Mesenchymal stem cell (in vitro differentiated cells and primary cell): ENCODE measurements around the gene IL10.

Source experiments
- DNase-seq: peaks from one replicate; pipeline ENCODE4 v3.0.0-alpha.2; 2013
- H2AFZ ChIP-seq: one replicate; pipeline ENCODE4 v1.6.1; 2013; ENCODE audit warnings: low read depth, mild to moderate bottlenecking, control low read depth, inconsistent platforms, low read length, moderate library complexity
- H2AK5ac ChIP-seq: 2 replicates; pipeline ENCODE4 v1.6.1; 2013; ENCODE audit warnings: low read length, moderate library complexity, mild to moderate bottlenecking, inconsistent platforms; ENCODE audit not compliant: severe bottlenecking
- H2BK120ac ChIP-seq: one replicate; pipeline ENCODE4 v1.6.1; 2013; ENCODE audit warnings: low read depth, mild to moderate bottlenecking, inconsistent platforms, low read length, moderate library complexity
- H2BK12ac ChIP-seq, 2 experiments: one replicate each; pipeline ENCODE4 v1.6.1; 2013; ENCODE audit warnings: inconsistent platforms in 2 of 2, low read length in 2 of 2, mild to moderate bottlenecking in 2 of 2, moderate library complexity in 2 of 2, control low read depth in 1 of 2
- H2BK15ac ChIP-seq: one replicate; pipeline ENCODE4 v1.6.1; 2013; ENCODE audit warnings: mild to moderate bottlenecking, low read depth, inconsistent platforms; ENCODE audit not compliant: poor library complexity, severe bottlenecking
- H2BK5ac ChIP-seq: 2 replicates; pipeline ENCODE4 v1.6.1; 2013; ENCODE audit warnings: low read depth, mild to moderate bottlenecking, low read length, control low read depth, inconsistent platforms; ENCODE audit not compliant: poor library complexity, severe bottlenecking
- H3K14ac ChIP-seq, 2 experiments: one replicate each; pipeline ENCODE4 v1.6.1; 2013; ENCODE audit warnings: inconsistent platforms in 2 of 2, low read length in 2 of 2, control low read depth in 1 of 2, mild to moderate bottlenecking in 1 of 2, moderate library complexity in 1 of 2
- H3K18ac ChIP-seq, 2 experiments: one replicate each; pipeline ENCODE4 v1.6.1; 2013; ENCODE audit warnings: inconsistent platforms in 2 of 2, low read length in 2 of 2, control low read depth in 1 of 2, low read depth in 1 of 2, mild to moderate bottlenecking in 1 of 2
- H3K23ac ChIP-seq, 2 experiments: one replicate each; pipeline ENCODE4 v1.6.1; 2013; ENCODE audit warnings: inconsistent platforms in 2 of 2, low read length in 2 of 2, mild to moderate bottlenecking in 2 of 2, moderate library complexity in 2 of 2, control low read depth in 1 of 2
- H3K27ac ChIP-seq: 2 replicates; pipeline ENCODE4 v1.5.1; 2013; ENCODE audit warnings: mild to moderate bottlenecking, moderate library complexity, low read length, control low read depth, inconsistent platforms; ENCODE audit not compliant: poor library complexity, severe bottlenecking
- H3K27me3 ChIP-seq, 2 experiments: 2 replicates each; pipeline versions ENCODE4 v1.6.1 to v1.7.0; 2013; ENCODE audit warnings: low read length in 2 of 2, mild to moderate bottlenecking in 2 of 2, moderate library complexity in 2 of 2, control low read depth in 1 of 2, inconsistent platforms in 1 of 2; ENCODE audit not compliant: control insufficient read depth in 1 of 2, insufficient read depth in 1 of 2
- H3K36me3 ChIP-seq, 2 experiments: 2 replicates each; pipeline versions ENCODE4 v1.6.1 to v1.7.0; 2013; ENCODE audit warnings: low read length in 2 of 2, control low read depth in 1 of 2, inconsistent platforms in 1 of 2, low read depth in 1 of 2, mild to moderate bottlenecking in 1 of 2; ENCODE audit not compliant: insufficient read depth in 2 of 2, control insufficient read depth in 1 of 2
- H3K4ac ChIP-seq, 2 experiments: one replicate each; pipeline ENCODE4 v1.6.1; 2013; ENCODE audit warnings: inconsistent platforms in 2 of 2, low read length in 2 of 2, mild to moderate bottlenecking in 2 of 2, moderate library complexity in 2 of 2, control low read depth in 1 of 2, low read depth in 1 of 2
- H3K4me1 ChIP-seq: 2 replicates; pipeline ENCODE4 v1.6.1; 2013; ENCODE audit warnings: low read depth, low read length, control low read depth; ENCODE audit not compliant: control insufficient read depth, insufficient read depth
- H3K4me2 ChIP-seq: 2 replicates; pipeline ENCODE4 v1.6.1; 2013; ENCODE audit warnings: low read length, mild to moderate bottlenecking, inconsistent platforms; ENCODE audit not compliant: poor library complexity, severe bottlenecking
- H3K4me3 ChIP-seq, 2 experiments: 2 replicates each; pipeline versions ENCODE4 v1.5.1 to v1.7.0; 2013; ENCODE audit warnings: low read length in 2 of 2, mild to moderate bottlenecking in 2 of 2, control low read depth in 1 of 2, low read depth in 1 of 2; ENCODE audit not compliant: insufficient read depth in 1 of 2
- H3K79me1 ChIP-seq: replicated peaks from 2 replicates; pipeline ENCODE4 v1.6.1; 2013; ENCODE audit warnings: mild to moderate bottlenecking, control low read depth, low read length, inconsistent platforms; ENCODE audit not compliant: poor library complexity, severe bottlenecking
- H3K9ac ChIP-seq: 2 replicates; pipeline ENCODE4 v1.7.0; 2013; ENCODE audit warnings: mild to moderate bottlenecking, low read length, moderate library complexity
- H3K9me3 ChIP-seq: 2 replicates; pipeline ENCODE4 v1.7.0; 2013; ENCODE audit warnings: mild to moderate bottlenecking, low read length; ENCODE audit not compliant: control insufficient read depth
- H4K8ac ChIP-seq: one replicate; pipeline ENCODE4 v1.6.1; 2013; ENCODE audit warnings: inconsistent platforms, mild to moderate bottlenecking, low read length, moderate library complexity
- H4K91ac ChIP-seq: one replicate; pipeline ENCODE4 v1.6.1; 2013; ENCODE audit warnings: mild to moderate bottlenecking, low read length, inconsistent platforms
- WGBS: methylation state at CpG from one replicate; pipeline ENCODE4 v1.1.7; 2013; ENCODE audit warnings: mixed read lengths; 5-methylcytosine and 5-hydroxymethylcytosine counted together

Gene IL10

GRCh38 chr1:206738370-206739366, 33.6 kb downstream of the IL10 start:
- no peak overlapping the region for H3K4me3 ChIP-seq
- H2BK12ac ChIP-seq: no peak overlapping the region
- DNase-seq: no peak
- no peak overlapping the region for H3K9ac ChIP-seq
- no peaks in the 10 kb centered on the region for H3K9me3 ChIP-seq
- H2AFZ ChIP-seq: no peak overlapping the region
- H3K27me3 ChIP-seq: no peaks in the 10 kb centered on the region
- H3K79me1 ChIP-seq: peaks cover 15% of the 10 kb centered on the region
- H4K91ac ChIP-seq: no peak overlapping the region
- no peak overlapping the region for H3K27ac ChIP-seq
- no peak overlapping the region for H4K8ac ChIP-seq
- H3K23ac ChIP-seq: no peak overlapping the region
- 82% methylated on average over 1 of the region's 3 CpGs for WGBS
- no peak overlapping the region for H2BK120ac ChIP-seq
- no peak overlapping the region for H3K14ac ChIP-seq
- no peak overlapping the region for H2BK15ac ChIP-seq
- H3K4me2 ChIP-seq: no peak overlapping the region
- H3K4me1 ChIP-seq: peaks cover 14% of the 10 kb centered on the region
- H2AK5ac ChIP-seq: no peak overlapping the region
- peaks cover 36 to 48% of the 10 kb centered on the region in 2 experiments for H3K36me3 ChIP-seq
- H3K4ac ChIP-seq: no peak overlapping the region
- no peak overlapping the region for H2BK5ac ChIP-seq
- no peak overlapping the region for H3K18ac ChIP-seq

- Histone ChIP-seq H2BK5ac (no peak overlapping the region), H4K8ac (no peak overlapping the region), H3K27ac (no peak overlapping the region), H3K23ac (no peak overlapping the region), H3K9me3 (no peaks in the 10 kb centered on the region), H3K36me3 (peaks cover 43 to 56% of the 10 kb centered on the region in 2 experiments), H3K4ac (no peak overlapping the region), H3K79me1 (peaks cover 17% of the 10 kb centered on the region), H3K9ac (no peak overlapping the region), H3K27me3 (no peaks in the 10 kb centered on the region), H2BK120ac (no peak overlapping the region), H3K4me2 (no peak overlapping the region), H3K4me1 (peaks cover 15% of the 10 kb centered on the region), H2AK5ac (no peak overlapping the region), H3K4me3 (no peak overlapping the region), H3K18ac (no peak overlapping the region), H3K14ac (no peak overlapping the region), H2AFZ (no peak overlapping the region), H4K91ac (no peak overlapping the region), H2BK12ac (no peak overlapping the region), H2BK15ac (no peak overlapping the region)
- 93% methylated on average over 3 of the region's 3 CpGs for WGBS
- DNase-seq: no peak
Measured at GRCh38 chr1:206737729-206738201, 34.5 kb downstream of the IL10 start.

- no peak overlapping the region for H2AFZ ChIP-seq
- peaks cover 15% of the 10 kb centered on the region for H3K4me1 ChIP-seq
- no peak overlapping the region for H2BK15ac ChIP-seq
- no peak overlapping the region for H3K4me3 ChIP-seq
- H3K27ac ChIP-seq: no peak overlapping the region
- WGBS: 91% methylated on average over 14 of the region's 14 CpGs
- no peak overlapping the region for H3K4ac ChIP-seq
- no peak overlapping the region for H2AK5ac ChIP-seq
- no peak overlapping the region for H4K91ac ChIP-seq
- no peak overlapping the region for H3K9ac ChIP-seq
- H4K8ac ChIP-seq: no peak overlapping the region
- H3K14ac ChIP-seq: no peak overlapping the region
- H2BK12ac ChIP-seq: no peak overlapping the region
- no peaks in the 10 kb centered on the region for H3K9me3 ChIP-seq
- H3K79me1 ChIP-seq: peaks cover 20% of the 10 kb centered on the region
- DNase-seq: no peak
- H3K18ac ChIP-seq: no peak overlapping the region
- H3K27me3 ChIP-seq: no peaks in the 10 kb centered on the region
- no peak overlapping the region for H2BK120ac ChIP-seq
- peaks cover 50 to 63% of the 10 kb centered on the region in 2 experiments for H3K36me3 ChIP-seq
- no peak overlapping the region for H3K23ac ChIP-seq
- no peak overlapping the region for H3K4me2 ChIP-seq
- no peak overlapping the region for H2BK5ac ChIP-seq
Measured at GRCh38 chr1:206736878-206737728, 35.2 kb downstream of the IL10 start.
